Activated CD8-positive, alpha-beta memory T cell treated with anti-CD3 and anti-CD28 coated beads for 24 hours (primary cell): Measurements from ENCODE around the gene HMGCLL1.

Experiments used
- DNase-seq: peaks from one replicate; pipeline ENCODE4 v3.0.0-alpha.2; 2020

The HMGCLL1 gene

DNA sequence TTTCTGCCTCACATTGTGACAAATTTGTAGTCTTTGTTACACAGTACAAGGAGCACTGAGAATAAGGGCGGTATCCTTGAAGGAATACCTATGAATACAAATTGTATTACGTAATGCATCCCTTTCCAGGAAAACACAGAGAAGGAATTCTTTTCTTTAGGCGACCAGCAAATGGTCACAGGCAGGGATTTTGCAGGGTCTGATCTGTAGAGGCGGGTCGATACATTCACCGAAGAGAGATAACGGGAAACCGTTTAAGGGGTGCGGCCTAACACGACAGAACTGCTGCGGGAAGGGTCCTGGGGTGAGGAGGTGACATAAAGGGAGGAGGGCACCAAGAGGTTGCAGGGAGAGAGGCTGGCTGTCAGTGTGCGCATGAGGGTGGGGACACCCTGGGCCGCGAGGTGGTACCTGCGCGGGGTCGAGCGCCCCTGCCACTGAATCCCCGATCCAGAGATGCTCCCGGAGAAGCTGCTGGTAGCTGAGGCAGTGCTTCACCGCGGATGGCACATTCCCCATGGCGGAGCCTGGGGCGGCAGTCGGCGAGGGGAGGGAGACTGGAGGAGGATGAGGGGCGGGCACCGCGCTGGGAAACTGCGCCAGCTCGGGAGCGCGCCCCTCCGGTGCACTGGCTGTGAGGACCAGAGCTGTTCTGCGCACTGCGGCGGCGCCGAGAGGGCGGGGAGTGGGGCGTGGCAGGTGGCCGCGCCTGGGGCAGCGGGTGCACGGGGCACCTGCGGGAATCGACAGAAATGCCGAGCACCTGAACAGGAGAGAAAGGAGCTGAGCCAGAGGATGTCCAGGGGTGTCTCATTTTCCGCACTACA lies at the start of gene HMGCLL1:
Gene HMGCLL1 (minus strand): TSS at position 656 of the 827 bp plus-strand sequence. CDS start 137 bp downstream, at position 519.
- no peak for DNase-seq

DNA sequence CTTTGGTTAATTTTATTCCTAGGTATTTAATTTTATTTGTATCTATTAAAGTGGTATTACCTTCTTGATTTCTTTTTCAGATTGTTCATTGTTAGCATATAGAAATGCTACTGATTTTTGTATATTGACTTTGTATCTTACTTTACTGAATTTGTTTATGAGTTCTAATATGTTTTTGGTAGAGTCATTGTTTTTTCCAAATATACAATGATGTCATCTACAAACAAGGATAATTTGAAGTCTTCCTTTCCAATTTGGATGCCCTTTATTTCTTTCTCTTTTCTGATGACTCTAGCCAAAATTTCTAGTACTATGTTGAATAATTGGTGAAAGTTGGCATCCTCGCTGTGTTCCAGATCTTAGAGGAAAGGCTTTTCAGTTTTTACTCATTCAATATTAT lies 43.0 kb upstream of the HMGCLL1 start:
- DNase-seq = no peak

- no peak for DNase-seq
Measured at GRCh38 chr6:55621244-55621643, 42.3 kb upstream of the HMGCLL1 start.

DNA sequence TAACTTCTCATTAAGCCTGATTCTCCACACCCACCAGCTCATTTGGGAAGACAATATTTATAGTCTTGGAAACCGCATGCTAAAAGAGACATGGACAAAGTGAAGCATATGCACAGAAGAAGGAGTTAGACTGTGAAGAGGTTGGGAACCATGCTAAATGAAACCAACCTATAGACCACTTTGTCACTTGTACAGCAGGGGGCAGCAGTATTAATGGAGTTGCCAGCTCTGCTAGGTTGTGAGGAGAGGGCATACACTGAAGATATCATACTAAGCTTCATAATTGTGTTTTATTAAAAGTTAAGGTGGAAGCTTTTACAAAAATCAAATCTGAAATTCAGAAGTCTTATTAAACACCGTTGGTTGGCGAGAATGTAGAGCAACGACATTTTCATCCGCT lies 38.3 kb upstream of the HMGCLL1 start:
- DNase-seq = no peak

- no peak for DNase-seq
Measured at GRCh38 chr6:55604021-55604420, 25.0 kb upstream of the HMGCLL1 start.

DNA sequence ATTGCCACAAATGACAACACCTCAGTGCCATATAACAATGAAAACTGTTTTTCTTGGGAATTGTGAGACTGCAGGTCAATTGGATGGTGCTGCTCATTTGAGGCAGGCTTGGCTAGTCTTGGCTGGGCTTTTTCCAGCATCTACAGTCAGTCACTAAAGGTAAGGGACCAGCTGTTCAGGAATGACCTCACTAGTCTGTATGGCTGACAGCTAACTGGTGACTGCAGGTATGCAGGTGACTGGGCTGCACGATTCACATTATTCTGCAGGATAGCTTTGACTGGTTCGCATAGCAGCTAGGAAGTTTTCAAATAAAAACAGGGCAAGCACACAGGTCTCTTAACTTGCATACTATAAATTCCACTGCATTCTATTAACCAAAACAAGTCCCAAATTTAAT lies 22.1 kb upstream of the HMGCLL1 start:
- no peak for DNase-seq

GRCh38 chr6:55594442-55594841 lies 15.4 kb upstream of the HMGCLL1 start:
- no peak for DNase-seq

DNA sequence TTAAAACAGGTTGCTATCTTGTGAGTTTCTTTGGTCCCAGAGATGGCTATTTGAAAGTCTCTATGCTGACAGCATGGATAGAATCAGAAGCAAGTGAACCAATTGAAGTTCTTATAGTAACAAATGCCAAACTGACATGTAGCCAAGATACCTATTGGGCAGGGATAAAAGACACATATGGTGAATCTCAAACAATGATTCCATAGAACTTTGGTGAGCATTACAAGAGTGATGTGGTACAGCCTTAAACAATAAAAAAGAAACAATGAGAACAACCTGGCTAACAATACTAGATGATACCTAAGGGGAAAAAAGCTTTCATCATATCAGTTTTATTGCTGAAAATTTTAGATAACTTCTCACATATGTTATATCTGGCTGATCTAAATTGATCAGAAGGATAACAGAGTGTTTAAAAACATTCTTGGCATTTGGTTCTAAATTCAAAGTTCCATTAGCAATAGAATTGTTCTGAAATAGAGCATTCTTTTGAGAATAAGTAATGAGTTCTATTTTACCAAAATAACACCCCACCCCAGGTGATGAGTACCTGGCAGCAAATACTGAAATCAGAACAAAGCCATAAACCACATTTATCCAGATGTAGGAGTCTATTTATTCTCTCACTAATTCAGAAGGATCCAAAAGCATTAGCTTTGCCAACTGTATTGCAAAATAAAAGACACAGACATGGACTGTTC lies 5.8 kb upstream of the HMGCLL1 start:
- no peak for DNase-seq

- DNase-seq = no peak
Measured at GRCh38 chr6:55576811-55577210, 2.2 kb downstream of the HMGCLL1 start.

GRCh38 chr6:55574556-55574955 lies 4.4 kb downstream of the HMGCLL1 start:
- DNase-seq = no peak

DNA sequence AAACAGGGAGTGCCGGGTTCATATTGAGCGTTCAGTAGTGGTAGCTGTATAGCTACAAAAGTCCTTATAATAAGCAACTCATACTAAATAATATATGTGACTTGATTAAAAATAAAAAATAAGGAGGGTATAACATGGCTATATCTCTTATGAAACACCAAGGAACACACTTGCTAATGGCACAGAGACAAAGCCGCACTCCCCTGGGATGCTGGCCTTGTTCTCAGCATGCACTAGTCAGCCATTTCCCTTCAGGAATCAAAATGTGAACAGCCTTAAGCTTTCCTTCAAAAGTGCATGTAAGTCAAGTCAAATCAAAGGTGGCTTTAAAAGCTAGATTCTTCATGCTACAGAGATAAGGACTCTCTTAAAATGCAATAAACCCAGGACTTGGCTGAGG lies 9.4 kb downstream of the HMGCLL1 start:
- no peak for DNase-seq

DNA sequence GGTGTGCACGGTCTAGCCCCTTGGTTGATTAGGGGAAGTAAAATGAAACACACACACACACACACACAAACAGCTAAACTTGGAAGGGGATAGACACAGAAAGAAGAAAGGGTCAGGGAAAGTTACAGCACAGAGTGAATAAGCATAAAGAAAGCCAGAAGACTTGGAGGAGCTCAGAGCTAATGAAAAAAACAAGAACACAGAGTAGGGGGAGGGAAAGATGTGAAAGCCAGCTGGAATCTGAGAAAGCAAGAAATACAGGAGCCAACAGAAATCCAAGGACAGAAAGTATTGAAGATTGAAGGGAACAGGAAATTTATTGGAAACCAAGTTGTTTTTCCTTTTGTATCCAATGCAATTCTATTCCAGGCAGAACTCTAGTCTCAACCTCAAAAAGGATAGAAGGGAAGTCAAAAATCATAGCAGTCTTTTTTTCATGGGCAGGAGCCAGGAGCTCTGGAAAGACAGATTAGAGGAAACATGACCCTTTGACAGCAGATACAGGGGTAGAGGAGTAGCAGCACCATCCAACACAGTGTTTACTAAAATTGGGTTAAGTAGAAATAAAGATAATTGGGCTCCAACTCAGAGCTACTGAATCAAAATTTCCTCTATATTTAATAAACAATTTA lies 10.1 kb downstream of the HMGCLL1 start:
- DNase-seq = no peak

DNA sequence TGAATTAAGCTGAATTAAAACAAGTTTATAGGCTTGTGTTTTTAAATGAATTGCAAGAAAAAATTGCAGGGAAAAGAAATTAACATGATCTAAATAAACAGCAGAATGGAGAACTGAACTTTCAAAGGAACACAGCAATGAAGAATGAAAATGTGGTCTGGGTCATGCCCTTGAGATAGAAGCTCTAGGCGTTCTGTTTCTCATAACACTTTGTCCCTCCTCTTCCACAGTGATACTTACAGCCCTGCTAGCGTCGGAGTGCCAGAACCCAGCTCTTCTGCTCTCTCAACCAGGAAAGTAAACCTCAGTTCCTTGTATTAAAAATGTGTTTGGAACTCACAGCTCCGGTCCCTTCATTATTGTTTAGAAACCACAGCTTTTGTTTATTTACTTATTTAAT lies 11.4 kb downstream of the HMGCLL1 start:
- DNase-seq = no peak

GRCh38 chr6:55566036-55566710 lies 12.8 kb downstream of the HMGCLL1 start:
- DNase-seq = no peak

- DNase-seq = no peak
Measured at GRCh38 chr6:55562318-55562717, 16.7 kb downstream of the HMGCLL1 start.

DNA sequence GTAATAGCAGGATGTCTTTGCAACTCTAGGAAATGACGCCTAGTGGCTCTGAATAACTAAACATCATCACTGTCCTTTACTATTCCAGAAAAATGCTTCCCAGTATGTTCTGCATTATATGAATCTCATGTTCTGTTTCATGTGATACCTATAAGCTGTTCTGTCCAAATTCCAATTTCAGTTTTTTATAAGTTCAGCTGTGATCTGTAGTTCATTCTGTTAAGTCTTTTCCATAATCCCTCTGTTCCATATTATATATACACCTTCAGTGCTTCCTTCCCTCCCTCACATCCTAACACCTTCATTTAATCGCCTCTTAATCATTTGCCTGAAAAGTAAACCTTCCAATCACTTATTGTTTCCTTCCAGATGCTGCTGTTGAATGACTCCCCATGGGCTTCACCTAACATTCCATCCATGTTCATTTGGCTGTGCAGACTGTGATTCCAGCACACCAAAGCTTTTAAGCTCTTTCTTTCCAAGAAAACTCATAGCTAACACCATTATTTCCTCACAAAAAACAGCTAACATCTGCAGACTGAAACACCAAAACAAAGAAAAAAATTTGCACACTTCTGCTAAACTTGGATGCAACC lies 18.6 kb downstream of the HMGCLL1 start:
- no peak for DNase-seq

DNA sequence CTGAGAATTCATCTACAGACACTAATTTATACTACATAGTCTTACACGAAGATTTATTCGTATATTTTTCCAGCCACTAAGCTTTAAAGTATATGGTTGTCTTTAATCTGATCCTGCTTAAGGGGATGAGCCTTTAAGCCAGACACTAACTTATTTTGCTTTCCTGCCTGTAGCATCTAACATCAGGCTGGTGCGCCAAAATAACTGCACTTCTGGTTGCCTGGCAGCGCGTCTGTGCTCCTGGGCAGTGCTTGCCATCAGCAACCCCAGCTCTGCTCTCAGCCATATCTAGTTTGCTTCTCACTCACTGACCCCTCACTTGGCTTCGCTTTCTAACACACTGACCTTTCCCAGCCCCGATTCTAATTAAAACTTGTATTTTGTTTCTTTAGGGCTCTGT lies 21.8 kb downstream of the HMGCLL1 start:
- no peak for DNase-seq

- no peak for DNase-seq
Measured at GRCh38 chr6:55545791-55546190, 33.2 kb downstream of the HMGCLL1 start.

DNA sequence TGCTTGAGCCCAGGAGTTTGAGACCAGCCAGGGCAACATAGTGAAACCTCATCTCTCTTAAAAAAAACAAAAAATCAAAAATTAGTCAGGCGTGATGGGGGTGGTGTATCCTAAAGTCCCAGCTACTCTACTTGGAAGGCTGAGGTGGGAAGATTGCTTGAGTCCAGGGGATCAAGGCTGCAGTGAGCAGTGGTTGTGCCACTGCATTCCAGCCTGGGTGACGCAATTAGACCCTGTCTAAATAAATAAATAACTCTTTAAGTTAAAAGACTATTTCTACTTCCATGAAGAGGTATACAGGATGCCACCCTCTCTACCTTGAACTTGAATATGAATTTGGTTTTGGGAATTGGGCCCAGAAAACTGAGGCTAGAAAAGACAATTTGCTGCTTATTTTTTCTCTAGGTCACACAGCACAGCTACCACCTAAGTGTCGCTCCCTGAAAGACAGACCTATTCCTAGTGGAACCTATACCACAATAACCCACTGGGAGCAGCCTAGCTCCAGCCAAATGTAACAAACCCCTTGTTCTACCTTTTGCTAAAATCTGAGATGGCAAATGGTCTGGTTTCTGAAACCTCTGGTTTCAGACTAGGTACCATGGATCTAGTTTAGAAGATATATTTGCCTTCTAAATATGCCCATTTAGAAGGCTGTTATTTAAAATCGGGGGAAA lies 35.2 kb downstream of the HMGCLL1 start:
- DNase-seq = no peak

DNA sequence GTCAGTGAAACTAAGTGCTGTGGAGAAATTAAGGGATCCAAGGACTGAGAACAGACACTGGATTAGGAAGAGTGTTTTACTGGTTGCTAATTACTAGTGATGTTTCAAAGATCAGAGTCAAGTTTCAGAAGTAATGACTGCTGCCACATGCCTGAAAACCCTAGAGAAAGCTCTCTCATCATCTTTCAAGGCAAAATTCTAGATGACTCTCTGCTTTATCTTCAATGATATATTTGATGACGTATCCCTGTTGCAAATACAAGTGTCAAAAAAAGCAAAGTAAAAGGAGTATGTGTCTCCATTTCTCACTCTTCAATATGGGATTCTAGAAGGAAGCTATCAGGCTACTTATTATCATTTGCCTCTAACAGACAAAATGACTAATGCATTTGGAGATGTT lies 38.0 kb downstream of the HMGCLL1 start:
- DNase-seq = no peak

- no peak for DNase-seq
Measured at GRCh38 chr6:55536391-55536956, 42.5 kb downstream of the HMGCLL1 start.

DNA sequence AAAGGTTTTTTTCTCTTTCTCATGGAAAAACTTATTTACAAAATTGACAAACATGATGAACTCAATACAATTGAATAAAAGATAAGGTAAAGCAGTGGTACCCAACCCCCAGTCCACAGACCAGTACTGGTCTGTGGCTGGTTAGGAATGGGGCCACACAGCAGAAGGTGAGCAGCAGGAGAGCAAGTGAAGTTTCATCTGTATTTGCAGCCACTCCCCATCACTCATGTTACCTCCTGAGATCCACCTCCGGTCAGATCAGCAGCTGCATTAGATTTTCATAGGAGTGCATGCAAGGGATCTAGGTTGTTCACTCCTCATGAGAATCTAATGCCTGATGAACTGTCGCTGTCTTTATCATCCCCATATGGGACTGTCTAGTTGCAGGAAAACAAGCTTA lies 47.5 kb downstream of the HMGCLL1 start:
- no peak for DNase-seq
